NOMO-1 treated with DMSO at 0.1 percent for 48 hours (cell line): Measurements from ENCODE around the gene ANKRD61.
"Not testable (repeated sequence)": the region's sequence is repeated elsewhere in the genome, so short reads cannot be mapped to it uniquely, and the experiment has no call there.

Experiments used
- DNase-seq: peaks from one replicate; lab custom pipeline; 2025; ENCODE audit not compliant: unreplicated experiment; lab: John Stamatoyannopoulos, UW

Gene ANKRD61

DNA sequence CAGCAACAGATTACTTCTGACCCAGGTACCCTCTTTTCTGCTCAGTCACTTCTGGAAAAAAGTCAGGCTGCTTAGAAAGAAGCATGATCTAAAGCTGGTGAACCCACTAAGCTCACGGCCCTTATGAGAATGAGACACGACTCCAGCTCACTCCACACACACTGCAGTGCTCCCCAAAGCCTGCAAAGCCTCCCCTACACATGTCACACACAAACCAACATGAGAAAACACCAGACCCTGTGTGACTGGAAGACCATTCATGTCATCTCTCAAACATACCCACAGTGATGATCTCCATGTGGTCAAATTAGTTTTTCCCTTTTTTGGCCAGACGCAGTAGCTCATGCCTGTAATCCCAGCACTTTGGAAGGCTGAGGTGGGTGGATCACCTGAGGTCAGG, 391 bp downstream of the ANKRD61 start:
- DNase-seq = no peak

DNA sequence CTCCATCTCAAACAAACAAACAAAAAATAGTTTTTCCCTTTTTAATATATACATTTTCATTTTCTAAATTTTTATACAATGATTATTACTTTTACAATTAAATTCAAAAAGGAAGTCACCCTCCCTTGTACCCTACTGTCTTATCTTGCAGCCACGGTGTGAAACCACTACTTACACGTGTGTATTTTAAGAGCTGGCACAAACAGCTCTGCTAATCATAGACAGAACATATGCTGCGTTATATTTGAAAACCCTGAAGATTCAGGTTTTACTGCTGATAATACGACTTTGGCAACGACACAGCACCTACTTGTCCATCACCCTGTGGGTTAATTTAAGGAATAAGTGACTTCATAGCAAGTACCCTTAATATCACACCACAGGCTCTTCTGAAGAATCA, 991 bp downstream of the ANKRD61 start:
- DNase-seq = no peak

DNA sequence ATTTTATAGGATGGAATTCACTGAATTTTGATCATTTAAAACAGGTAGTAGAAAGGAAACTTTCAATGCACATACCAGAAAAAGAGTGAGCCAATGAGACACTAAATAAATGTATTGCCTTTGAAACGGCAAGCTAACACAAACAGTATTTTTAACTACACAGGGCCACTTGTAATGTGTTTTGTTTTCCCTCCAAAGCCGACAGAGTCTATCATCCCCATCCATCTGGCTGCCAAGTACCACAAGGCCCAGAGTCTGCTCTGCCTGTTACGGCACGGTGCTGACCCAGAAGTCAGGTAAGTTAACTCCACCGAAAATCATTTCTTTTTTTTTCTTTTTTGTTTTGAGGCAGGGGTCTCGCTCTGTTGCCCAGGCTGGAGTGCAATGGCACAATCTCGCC, 1.5 kb downstream of the ANKRD61 start:
- no peak for DNase-seq

DNA sequence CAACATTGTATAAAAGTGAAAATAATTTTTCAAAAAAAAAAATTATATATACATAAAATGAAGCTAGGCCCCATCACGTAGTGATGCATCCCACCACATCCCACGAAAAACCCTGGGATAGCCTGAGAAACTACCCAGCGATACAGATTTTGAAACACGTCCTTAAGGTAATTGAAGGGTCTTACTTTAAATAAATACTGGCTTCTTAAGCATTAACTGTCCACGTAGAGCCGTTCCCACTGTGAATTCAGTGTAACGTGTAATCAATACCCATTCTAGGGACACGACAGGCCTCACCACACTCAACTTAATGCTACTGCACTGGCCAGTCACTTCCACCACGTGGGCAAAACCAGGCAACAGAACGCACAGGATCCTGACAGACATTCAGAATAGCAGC, 4.0 kb downstream of the ANKRD61 start:
- DNase-seq = no peak

DNA sequence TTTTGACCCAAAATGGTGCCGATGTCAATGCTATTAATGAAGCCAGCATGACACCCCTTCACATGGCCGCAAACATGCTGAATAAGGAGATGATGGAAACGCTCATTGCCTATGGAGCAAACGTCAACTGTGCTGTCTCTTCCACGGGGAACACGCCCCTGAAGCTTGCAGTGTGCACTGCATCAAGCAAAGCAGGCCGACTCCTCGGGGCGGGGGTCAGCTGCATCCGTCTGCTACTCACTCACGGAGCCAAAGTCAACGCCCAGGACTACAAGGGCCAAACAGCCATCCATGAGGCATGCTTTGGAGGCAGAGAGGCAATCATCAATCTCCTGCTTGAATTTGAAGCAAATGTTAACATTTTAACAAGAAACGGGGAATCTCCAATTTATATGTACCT, 4.5 kb downstream of the ANKRD61 start:
- no peak for DNase-seq

DNA sequence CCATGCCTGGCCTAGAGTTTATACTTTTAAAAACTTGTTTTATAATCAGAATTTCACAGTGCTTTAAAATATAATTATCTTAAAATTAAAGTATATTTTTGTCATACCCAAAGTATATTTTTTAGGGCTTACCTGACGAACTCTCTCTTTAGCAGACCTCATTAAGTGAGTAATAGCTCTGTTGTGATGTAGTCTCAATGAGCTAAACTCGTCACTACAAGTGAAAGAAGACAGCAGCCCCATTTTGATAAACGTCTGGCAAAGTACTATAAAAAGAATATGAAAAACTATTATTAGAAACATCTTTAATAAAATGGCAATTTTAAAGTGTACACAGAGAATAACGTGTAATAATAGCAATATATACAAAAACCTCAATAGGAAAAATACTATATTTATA, 18.6 kb downstream of the ANKRD61 start:
- DNase-seq = no peak

DNA sequence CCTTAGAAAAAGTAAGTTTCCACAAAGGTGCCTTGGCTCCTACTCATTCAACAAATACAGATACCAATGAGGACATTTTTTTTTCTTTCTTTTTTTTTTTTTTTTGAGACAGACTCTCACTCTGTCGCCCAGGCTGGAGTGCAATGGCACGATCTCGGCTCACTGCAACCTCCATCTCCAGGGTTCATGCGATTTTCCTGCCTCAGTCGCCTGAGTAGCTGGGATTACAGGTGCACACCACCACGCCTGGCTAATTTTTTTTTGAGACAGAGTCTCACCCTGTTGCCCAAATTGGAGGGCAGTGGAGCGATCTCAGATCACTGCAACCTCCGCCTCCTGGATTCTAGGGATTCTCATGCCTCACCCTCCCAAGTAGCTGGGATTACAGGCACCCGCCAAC, 20.0 kb downstream of the ANKRD61 start:
- not testable (repeated sequence) for DNase-seq

DNA sequence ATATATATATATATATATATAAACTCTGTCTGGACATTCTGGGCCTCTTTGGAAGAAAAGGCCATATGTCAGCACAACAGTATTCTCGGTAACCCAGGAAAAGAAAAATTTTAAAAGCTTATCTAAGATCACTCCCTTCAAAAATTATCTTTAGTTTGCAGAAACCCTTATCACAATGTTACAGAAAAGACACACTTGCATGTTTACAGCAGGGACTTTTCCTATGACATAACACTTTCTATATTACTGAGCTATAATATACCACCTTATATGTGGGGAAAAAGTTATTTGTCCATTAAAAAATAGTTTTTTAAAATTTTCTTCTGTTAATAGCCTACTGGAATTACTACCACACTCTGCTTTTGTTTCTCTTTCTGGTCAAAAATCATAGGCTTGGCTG, 25.4 kb downstream of the ANKRD61 start:
- no peak for DNase-seq

DNA sequence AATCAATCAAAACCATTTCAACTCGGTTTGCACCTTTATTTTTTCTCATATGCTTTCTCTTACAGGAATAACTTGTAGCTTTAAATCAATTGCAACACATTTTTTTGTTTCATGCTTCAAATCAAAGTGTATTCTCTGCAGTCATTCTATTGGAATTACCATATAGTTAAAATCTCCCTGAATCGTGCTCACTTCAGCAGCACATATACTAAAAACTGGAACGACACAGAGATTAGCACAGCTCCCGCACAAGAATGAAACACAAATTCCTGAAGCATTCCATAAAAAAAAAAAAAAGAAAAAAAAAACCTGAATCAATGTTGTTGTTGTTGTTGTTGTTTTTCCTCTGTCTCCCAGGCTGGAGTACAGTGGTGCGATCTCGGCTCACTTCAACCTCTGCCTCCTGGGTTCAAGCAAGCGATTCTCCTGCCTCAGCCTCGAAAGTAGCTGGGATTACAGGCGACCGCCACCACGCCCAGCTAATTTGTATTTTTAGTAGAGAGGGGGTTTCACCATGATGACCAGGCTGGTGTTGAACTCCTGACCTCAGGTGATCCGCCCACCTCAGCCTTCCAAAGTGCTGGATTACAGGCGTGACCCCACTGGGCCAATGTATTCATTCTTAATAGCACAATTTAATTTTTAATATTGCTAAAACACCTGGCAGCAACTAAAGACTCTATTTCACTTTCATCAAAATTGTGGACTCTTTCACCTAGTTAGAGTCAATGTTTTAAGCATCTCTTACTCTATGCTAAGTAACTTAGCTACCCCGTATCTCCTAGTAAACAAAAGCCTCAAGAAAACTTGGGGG, 26.3 kb downstream of the ANKRD61 start:
- no peak for DNase-seq

DNA sequence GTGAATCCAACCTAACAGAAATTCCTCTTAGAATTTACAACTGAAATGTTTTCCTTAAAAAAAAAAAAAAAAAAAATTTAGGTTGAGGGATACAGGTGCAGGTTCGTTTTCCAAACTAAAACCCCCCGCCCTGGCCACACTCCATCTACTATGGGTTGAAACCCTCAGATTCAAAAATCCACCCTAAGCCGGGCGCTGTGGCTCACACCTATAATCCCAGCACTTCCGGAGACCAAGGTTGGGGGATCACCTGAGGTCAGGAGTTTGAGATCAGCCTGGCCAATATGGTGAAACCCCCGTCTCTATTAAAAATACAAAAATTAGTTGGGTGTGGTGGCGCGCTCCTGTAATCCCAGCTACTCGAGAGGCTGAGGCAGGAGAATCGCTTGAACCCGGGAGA, 28.8 kb downstream of the ANKRD61 start:
- not testable (repeated sequence) for DNase-seq

DNA sequence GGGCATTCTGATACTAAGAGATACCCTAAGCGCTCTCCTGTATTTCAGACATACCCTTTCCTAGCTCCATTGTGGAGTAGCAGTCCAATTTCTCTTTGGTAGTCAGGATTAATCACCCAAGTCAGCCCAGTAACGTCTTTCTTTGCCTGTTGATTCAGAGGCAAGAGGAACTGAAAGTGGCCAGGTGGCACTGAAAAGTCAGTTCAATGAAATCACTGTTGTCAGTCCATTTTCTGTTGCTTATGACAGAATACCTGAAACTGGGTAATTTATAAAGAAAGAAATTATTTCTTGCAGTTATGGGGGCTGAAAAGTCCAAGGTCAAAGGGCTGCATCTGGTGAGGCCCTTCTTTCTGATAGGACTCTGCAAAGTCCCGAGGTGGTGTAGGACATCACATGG, 40.2 kb downstream of the ANKRD61 start:
- DNase-seq = peak; percentile 43

DNA sequence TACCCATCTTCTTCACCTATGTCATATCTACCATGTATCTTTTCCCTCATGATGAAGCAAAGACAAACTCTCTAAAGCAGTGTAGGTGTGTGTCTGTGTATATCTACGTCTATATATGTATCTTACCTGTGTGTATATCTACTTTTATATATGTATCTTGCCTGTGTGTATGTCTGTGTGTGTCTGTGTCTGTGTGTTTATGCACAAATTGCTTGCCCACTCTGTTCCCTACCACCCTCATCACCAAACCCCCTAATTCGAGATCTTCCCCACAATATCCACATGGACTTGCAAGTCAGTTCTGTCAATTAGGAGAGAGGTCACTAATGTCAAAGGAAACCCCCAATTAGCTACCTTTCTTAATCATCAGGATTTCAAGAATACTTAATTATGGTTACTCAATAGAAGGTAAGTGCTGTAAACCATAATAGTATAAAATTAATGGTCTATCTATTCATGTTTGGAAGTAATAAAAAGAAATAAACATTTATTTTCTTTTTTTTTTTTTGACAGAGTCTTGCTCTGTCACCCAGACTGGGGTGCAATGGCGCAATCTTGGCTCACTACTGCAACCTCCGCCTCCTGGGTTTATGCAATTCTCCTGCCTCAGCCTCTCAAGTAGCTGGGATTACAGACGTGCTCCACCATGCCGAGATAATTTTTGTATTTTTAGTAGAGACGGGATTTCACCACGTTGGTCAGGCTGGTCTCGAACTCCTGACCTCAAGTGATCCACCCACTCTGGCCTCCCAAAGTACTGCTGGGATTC, 43.6 kb downstream of the ANKRD61 start:
- DNase-seq = peak; percentile 20

DNA sequence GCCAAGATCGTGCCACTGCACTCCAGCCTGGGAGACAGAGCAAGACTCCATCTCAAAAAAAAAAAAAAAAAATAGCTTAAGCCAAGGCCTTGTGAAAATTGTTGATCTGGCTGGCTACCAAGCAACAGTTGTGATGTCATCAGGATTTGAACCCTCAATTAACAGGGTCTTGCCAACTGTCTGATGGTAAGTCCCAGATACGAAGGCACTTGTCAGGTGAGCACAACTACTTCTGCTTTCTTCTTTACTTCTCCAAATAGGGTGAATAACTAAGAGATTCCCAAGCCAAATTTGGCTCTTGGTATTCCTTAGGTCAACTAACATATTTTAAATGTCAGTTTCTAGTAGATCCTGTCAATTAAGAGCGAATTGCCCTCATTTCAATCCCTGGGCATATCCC, 47.4 kb downstream of the ANKRD61 start:
- DNase-seq = peak; percentile 10

DNA sequence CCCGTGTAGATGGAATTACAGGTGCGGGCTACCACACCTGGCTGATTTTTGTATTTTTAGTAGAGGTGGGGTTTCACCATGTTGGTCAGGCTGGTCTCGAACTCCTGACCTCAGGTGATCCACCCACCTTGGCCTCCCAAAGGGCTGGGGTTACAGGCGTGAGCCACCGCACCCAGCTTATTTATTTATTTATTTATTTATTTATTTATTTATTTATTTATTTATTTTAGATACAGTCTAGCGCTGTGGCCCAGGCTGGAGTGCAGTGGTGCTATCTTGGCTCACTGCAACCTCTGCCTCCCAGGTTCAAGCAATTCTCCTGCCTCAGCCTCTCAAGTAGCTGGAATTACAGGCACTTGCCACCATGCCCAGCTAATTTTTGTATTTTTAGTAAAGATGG, 51.9 kb downstream of the ANKRD61 start:
- DNase-seq = not testable (repeated sequence)
